Liver (tissue), 9 donors: ENCODE measurements around the gene TXK. TPM values are rescaled to one million over a fixed set of nuclear protein-coding genes. Genes with fewer than 3 reads are reported as not detected.

Experiments
- DNase-seq: peaks from one replicate; pipeline ENCODE4 v3.0.0-alpha.2; 2017; ENCODE audit warnings: low spot score
- H3K27ac ChIP-seq, 2 donors: one replicate each; pipeline ENCODE4 v1.7.0; 2013; ENCODE audit warnings: inconsistent platforms in 2 of 2, low read length in 2 of 2, control low read depth in 1 of 2, low read depth in 1 of 2, mild to moderate bottlenecking in 1 of 2
- H3K27me3 ChIP-seq, 4 donors: one replicate each; pipeline versions ENCODE4 v1.6.1 to v1.7.0; 2013; ENCODE audit warnings: low read length in 3 of 4, inconsistent platforms in 1 of 4, mild to moderate bottlenecking in 1 of 4, moderate library complexity in 1 of 4; ENCODE audit not compliant: control insufficient read depth in 4 of 4, insufficient read depth in 4 of 4
- H3K36me3 ChIP-seq, 4 donors: one replicate each; pipeline versions ENCODE4 v1.6.1 to v1.7.0; 2013; ENCODE audit warnings: low read length in 3 of 4, mild to moderate bottlenecking in 3 of 4, low read depth in 1 of 4, moderate library complexity in 1 of 4; ENCODE audit not compliant: control insufficient read depth in 4 of 4, insufficient read depth in 3 of 4
- H3K4me1 ChIP-seq, 4 donors: one replicate each; pipeline versions ENCODE4 v1.6.1 to v1.7.0; 2013; ENCODE audit warnings: low read length in 3 of 4, mild to moderate bottlenecking in 3 of 4, moderate library complexity in 1 of 4; ENCODE audit not compliant: control insufficient read depth in 4 of 4, insufficient read depth in 4 of 4
- H3K4me3 ChIP-seq, 3 donors: one replicate each; pipeline versions ENCODE4 v1.6.1 to v1.7.0; 2013; ENCODE audit warnings: low read length in 3 of 3, control low read depth in 1 of 3, low read depth in 1 of 3, mild to moderate bottlenecking in 1 of 3
- H3K9ac ChIP-seq, 2 donors: one replicate each; pipeline ENCODE4 v1.7.0; 2013; ENCODE audit warnings: low read length in 2 of 2, mild to moderate bottlenecking in 2 of 2, moderate library complexity in 2 of 2, control low read depth in 1 of 2, low read depth in 1 of 2
- H3K9me3 ChIP-seq, 4 donors: one replicate each; pipeline versions ENCODE4 v1.6.1 to v1.7.0; 2013; ENCODE audit warnings: low read length in 3 of 4; ENCODE audit not compliant: control insufficient read depth in 4 of 4
- EGR1 ChIP-seq, 2 donors: IDR thresholded peaks; 2 replicates each; pipeline ENCODE4 v1.6.1; 2016 to 2018; ENCODE audit warnings: antibody characterized with exemption in 2 of 2, low read depth in 2 of 2
- FOXA1 ChIP-seq: IDR thresholded peaks from 2 replicates; pipeline ENCODE4 v1.6.1; 2016; ENCODE audit warnings: antibody characterized with exemption
- GABPA ChIP-seq, 2 donors: IDR thresholded peaks in 1 of 2; conservative IDR thresholded peaks in 1 of 2; 2 replicates each; pipeline ENCODE4 v1.6.1; 2016; ENCODE audit warnings: antibody characterized with exemption in 2 of 2, mild to moderate bottlenecking in 1 of 2, moderate library complexity in 1 of 2
- HNF4A ChIP-seq, 2 donors: conservative IDR thresholded peaks; 2 replicates each; pipeline ENCODE4 v1.6.1; 2016; ENCODE audit warnings: antibody characterized with exemption in 2 of 2, mild to moderate bottlenecking in 2 of 2
- HNF4G ChIP-seq: IDR thresholded peaks from 2 replicates; pipeline ENCODE4 v1.6.1; 2016; ENCODE audit warnings: antibody characterized with exemption
- JUND ChIP-seq, 2 donors: IDR thresholded peaks; 2 replicates each; pipeline ENCODE4 v1.6.1; 2016; ENCODE audit warnings: antibody characterized with exemption in 2 of 2
- NR2F2 ChIP-seq: IDR thresholded peaks from 2 replicates; pipeline ENCODE4 v1.6.1; 2016; ENCODE audit warnings: antibody characterized with exemption
- RAD21 ChIP-seq, 2 donors: IDR thresholded peaks; 2 replicates each; pipeline ENCODE4 v1.6.1; 2016; ENCODE audit warnings: antibody characterized with exemption in 2 of 2, mild to moderate bottlenecking in 2 of 2
- RXRA ChIP-seq, 2 donors: IDR thresholded peaks; 2 replicates each; pipeline ENCODE4 v1.6.1; 2017 to 2018; ENCODE audit warnings: antibody characterized with exemption in 2 of 2, mild to moderate bottlenecking in 1 of 2
- SP1 ChIP-seq: IDR thresholded peaks from 2 replicates; pipeline ENCODE4 v1.6.1; 2018; ENCODE audit warnings: antibody characterized with exemption, mild to moderate bottlenecking
- TAF1 ChIP-seq: conservative IDR thresholded peaks from 2 replicates; pipeline ENCODE4 v1.6.1; 2016; ENCODE audit warnings: antibody characterized with exemption, mild to moderate bottlenecking
- YY1 ChIP-seq: IDR thresholded peaks from 2 replicates; pipeline ENCODE4 v1.6.1; 2016; ENCODE audit warnings: antibody characterized with exemption, mild to moderate bottlenecking
- WGBS: extraction: QIAGEN DNeasy Blood & Tissue Kit; methylation state at CpG from one replicate; pipeline ENCODE4 v1.1.7; 2013; 5-methylcytosine and 5-hydroxymethylcytosine counted together
- polyA plus RNA-seq, 2 donors: library from polyadenylated mRNA; stranded (reverse) in 1 of 2; unstranded in 1 of 2; fragments of 200-250 nt in 1 of 2; fragments of >200 nt in 1 of 2; fragmentation: Nextera tagmentation in 1 of 2; extraction: Ambion mirVana in 1 of 2; gene quantifications; one replicate each; pipeline versions ENCODE4 v1.2.1 to v1.2.3, GENCODE V29; 2013 to 2015
- total RNA-seq, 2 donors: library from RNA; depleted of rRNA; stranded (reverse); fragments of >200 nt; gene quantifications; one replicate each; pipeline ENCODE4 v1.2.3, GENCODE V29; 2014
- TF ChIP-seq, protein P1 (sequence below): IDR thresholded peaks from 2 replicates; pipeline ENCODE4 v1.6.1; 2016; ENCODE audit warnings: antibody characterized with exemption
- TF ChIP-seq, protein P2 (sequence below): IDR thresholded peaks from 2 replicates; pipeline ENCODE4 v1.6.1; 2016; ENCODE audit warnings: antibody characterized with exemption
- TF ChIP-seq, protein P3 (sequence below): IDR thresholded peaks from 2 replicates; pipeline ENCODE4 v1.6.1; 2016; ENCODE audit warnings: antibody characterized with exemption, mild to moderate bottlenecking
- TF ChIP-seq, protein P4 (sequence below): IDR thresholded peaks from 2 replicates; pipeline ENCODE4 v1.6.1; 2016; ENCODE audit warnings: antibody characterized with exemption
- donor health status: healthy.
- donor health status: healthy.
- donor health status: healthy.
- donor health status: healthy.
- donor health status: healthy.

The TXK gene
- total and polyA plus RNA-seq, 4 donors, result 0.43 to 4.9 (median 1.4) TPM

DNA sequence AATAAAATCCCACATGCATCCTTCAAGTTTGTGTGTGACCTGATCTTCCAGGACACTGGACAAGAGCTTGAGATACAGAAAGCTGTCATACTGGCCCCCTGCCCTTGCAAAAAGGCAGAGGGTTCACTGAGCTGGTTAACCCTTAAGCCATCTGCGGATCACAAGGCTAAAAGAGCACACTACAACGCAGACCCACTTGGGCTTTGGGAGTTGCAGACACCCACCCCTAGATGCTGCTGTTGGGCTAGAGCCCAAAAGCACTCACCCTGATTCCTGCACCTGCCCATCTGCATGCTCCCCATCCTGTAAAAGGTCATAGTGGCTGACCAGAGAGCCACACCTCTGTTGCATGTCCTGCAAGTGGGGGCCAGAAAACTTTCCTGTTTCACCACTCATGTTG is 51.1 kb downstream of the TXK start:
- no peaks in the 10 kb centered on the region for H3K27me3 ChIP-seq
- H3K27ac ChIP-seq, result no peak overlapping the region
- no peak for DNase-seq
- TF ChIP-seq RXRA (IDR thresholded peaks at IDR 0.05) (no peak), EGR1 (IDR thresholded peaks at IDR 0.05; ENCODE audit: low read depth in 2 of 2) (no peak), NR2F2 (no peak), YY1 (no peak), SP1 (no peak), GABPA (IDR thresholded peaks at IDR 0.05 in 1 of 2, conservative IDR thresholded peaks at IDR 0.05 in 1 of 2) (no peak), TAF1 (no peak), RAD21 (IDR thresholded peaks at IDR 0.05) (no peak), HNF4A (conservative IDR thresholded peaks at IDR 0.05) (no peak)
- TF ChIP-seq, protein P1, sequence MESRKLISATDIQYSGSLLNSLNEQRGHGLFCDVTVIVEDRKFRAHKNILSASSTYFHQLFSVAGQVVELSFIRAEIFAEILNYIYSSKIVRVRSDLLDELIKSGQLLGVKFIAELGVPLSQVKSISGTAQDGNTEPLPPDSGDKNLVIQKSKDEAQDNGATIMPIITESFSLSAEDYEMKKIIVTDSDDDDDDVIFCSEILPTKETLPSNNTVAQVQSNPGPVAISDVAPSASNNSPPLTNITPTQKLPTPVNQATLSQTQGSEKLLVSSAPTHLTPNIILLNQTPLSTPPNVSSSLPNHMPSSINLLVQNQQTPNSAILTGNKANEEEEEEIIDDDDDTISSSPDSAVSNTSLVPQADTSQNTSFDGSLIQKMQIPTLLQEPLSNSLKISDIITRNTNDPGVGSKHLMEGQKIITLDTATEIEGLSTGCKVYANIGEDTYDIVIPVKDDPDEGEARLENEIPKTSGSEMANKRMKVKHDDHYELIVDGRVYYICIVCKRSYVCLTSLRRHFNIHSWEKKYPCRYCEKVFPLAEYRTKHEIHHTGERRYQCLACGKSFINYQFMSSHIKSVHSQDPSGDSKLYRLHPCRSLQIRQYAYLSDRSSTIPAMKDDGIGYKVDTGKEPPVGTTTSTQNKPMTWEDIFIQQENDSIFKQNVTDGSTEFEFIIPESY, result no peak
- TF ChIP-seq, protein P2, sequence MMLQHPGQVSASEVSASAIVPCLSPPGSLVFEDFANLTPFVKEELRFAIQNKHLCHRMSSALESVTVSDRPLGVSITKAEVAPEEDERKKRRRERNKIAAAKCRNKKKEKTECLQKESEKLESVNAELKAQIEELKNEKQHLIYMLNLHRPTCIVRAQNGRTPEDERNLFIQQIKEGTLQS, result no peak
- no peaks in the 10 kb centered on the region for H3K36me3 ChIP-seq
- H3K9me3 ChIP-seq, result no peaks in the 10 kb centered on the region
- WGBS, result 91% methylated on average over 2 of the region's 2 CpGs
- H3K9ac ChIP-seq, result no peak overlapping the region
- H3K4me3 ChIP-seq, result no peak overlapping the region
- H3K4me1 ChIP-seq, result peaks cover 0 to 4% (median 0%) of the 10 kb centered on the region in 4 donors

DNA sequence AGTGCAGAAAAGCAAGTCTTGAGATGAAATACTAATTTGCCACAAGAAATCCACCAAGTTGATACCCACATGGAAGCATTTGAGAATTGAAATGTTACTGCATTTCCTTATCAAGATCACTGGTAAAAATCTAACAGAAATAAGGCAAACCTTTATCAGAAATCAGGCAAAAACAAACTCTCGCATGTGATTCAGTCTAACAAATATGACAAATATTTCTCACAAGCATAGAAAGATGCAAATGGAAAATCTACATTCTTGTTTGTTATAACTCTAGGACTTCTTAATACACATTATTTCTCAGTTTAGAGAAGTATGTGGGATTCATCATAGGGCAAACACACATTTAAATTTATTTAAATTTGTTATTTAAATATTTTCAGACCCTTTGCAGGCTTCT is 52.9 kb downstream of the TXK start:
- no peak for TF ChIP-seq RXRA (IDR thresholded peaks at IDR 0.05)
- TF ChIP-seq EGR1 (IDR thresholded peaks at IDR 0.05; ENCODE audit: low read depth in 2 of 2), result no peak
- no peak for TF ChIP-seq FOXA1
- TF ChIP-seq HNF4G, result no peak
- TF ChIP-seq, protein P1, result no peak
- TF ChIP-seq, protein P3, sequence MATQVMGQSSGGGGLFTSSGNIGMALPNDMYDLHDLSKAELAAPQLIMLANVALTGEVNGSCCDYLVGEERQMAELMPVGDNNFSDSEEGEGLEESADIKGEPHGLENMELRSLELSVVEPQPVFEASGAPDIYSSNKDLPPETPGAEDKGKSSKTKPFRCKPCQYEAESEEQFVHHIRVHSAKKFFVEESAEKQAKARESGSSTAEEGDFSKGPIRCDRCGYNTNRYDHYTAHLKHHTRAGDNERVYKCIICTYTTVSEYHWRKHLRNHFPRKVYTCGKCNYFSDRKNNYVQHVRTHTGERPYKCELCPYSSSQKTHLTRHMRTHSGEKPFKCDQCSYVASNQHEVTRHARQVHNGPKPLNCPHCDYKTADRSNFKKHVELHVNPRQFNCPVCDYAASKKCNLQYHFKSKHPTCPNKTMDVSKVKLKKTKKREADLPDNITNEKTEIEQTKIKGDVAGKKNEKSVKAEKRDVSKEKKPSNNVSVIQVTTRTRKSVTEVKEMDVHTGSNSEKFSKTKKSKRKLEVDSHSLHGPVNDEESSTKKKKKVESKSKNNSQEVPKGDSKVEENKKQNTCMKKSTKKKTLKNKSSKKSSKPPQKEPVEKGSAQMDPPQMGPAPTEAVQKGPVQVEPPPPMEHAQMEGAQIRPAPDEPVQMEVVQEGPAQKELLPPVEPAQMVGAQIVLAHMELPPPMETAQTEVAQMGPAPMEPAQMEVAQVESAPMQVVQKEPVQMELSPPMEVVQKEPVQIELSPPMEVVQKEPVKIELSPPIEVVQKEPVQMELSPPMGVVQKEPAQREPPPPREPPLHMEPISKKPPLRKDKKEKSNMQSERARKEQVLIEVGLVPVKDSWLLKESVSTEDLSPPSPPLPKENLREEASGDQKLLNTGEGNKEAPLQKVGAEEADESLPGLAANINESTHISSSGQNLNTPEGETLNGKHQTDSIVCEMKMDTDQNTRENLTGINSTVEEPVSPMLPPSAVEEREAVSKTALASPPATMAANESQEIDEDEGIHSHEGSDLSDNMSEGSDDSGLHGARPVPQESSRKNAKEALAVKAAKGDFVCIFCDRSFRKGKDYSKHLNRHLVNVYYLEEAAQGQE, result no peak
- TF ChIP-seq YY1, result no peak
- TF ChIP-seq, protein P4, sequence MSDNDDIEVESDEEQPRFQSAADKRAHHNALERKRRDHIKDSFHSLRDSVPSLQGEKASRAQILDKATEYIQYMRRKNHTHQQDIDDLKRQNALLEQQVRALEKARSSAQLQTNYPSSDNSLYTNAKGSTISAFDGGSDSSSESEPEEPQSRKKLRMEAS, result no peak
- TF ChIP-seq HNF4A (conservative IDR thresholded peaks at IDR 0.05), result no peak
- TF ChIP-seq TAF1, result no peak
- no peak for TF ChIP-seq JUND (IDR thresholded peaks at IDR 0.05)
- Histone ChIP-seq H3K27me3 (no peaks in the 10 kb centered on the region), H3K36me3 (no peaks in the 10 kb centered on the region), H3K9ac (no peak overlapping the region), H3K27ac (no peak overlapping the region), H3K4me1 (no peaks in the 10 kb centered on the region), H3K9me3 (no peaks in the 10 kb centered on the region), H3K4me3 (no peak overlapping the region)
- 93% methylated on average over 1 of the region's 1 CpG for WGBS
- DNase-seq, result no peak
